GM12875 (cell line): ENCODE data around the gene AP1B1.

Experiments used
- H3K4me3 ChIP-seq: one replicate; pipeline ENCODE4 v1.5.1; 2011; ENCODE audit warnings: low read depth, low read length, control low read depth
- TF ChIP-seq, protein P1 (sequence below): IDR thresholded peaks from 2 replicates; pipeline ENCODE4 v1.5.1; 2011; ENCODE audit warnings: low read depth, mild to moderate bottlenecking, control low read depth, inconsistent platforms, low read length, moderate library complexity, borderline replicate concordance; ENCODE audit not compliant: insufficient read depth

AP1B1 gene

DNA sequence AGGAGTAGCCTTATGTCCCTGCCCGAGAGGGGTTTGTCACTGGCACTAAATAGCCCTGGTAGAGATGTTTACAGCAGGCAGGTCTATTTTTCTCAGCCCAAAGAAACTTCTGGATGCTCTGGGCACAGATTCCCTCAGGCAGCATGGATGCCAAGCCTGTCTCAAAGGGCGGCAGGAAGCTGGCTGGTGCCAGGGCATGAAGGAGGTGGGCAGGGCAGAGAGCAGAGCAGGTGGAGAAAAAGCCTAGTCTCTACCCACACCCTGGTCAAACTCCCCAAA is 86.0 kb downstream of the AP1B1 start:
- TF ChIP-seq, protein P1, sequence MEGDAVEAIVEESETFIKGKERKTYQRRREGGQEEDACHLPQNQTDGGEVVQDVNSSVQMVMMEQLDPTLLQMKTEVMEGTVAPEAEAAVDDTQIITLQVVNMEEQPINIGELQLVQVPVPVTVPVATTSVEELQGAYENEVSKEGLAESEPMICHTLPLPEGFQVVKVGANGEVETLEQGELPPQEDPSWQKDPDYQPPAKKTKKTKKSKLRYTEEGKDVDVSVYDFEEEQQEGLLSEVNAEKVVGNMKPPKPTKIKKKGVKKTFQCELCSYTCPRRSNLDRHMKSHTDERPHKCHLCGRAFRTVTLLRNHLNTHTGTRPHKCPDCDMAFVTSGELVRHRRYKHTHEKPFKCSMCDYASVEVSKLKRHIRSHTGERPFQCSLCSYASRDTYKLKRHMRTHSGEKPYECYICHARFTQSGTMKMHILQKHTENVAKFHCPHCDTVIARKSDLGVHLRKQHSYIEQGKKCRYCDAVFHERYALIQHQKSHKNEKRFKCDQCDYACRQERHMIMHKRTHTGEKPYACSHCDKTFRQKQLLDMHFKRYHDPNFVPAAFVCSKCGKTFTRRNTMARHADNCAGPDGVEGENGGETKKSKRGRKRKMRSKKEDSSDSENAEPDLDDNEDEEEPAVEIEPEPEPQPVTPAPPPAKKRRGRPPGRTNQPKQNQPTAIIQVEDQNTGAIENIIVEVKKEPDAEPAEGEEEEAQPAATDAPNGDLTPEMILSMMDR: no peak
- no peak overlapping the region for H3K4me3 ChIP-seq

DNA sequence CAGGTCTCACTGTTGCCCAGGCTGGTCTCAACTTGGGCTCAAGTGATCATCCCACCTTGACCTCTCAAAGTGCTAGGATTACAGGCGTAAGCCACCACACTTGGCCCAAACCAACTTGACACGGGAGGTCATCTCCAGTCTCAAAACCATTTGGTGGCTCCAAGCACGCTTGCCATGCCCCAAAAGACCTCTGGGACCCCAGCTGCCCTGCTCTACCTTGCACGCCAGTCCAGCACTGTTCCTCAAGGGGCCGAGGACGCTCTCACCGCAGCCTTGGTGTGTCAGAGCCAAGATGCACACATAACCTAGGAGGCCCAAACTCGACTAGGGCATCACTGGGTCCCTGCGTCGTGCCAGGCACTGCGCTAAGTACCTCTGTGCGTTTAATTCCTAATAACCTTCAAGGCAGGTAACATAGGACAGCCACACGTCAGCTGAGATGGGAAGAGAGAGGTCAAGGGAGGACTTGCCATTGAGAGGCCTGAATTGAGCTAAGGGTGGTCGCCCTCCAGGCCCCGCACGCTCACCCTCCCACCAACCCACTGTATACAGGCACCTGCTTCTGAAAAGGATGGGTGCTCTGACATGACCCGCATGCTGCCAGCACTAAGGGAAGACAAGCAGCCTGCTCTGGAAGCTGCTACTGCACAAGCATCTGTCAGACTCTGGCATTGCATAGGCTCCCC is 86.5 kb downstream of the AP1B1 start:
- TF ChIP-seq, protein P1: no peak
- no peak overlapping the region for H3K4me3 ChIP-seq

DNA sequence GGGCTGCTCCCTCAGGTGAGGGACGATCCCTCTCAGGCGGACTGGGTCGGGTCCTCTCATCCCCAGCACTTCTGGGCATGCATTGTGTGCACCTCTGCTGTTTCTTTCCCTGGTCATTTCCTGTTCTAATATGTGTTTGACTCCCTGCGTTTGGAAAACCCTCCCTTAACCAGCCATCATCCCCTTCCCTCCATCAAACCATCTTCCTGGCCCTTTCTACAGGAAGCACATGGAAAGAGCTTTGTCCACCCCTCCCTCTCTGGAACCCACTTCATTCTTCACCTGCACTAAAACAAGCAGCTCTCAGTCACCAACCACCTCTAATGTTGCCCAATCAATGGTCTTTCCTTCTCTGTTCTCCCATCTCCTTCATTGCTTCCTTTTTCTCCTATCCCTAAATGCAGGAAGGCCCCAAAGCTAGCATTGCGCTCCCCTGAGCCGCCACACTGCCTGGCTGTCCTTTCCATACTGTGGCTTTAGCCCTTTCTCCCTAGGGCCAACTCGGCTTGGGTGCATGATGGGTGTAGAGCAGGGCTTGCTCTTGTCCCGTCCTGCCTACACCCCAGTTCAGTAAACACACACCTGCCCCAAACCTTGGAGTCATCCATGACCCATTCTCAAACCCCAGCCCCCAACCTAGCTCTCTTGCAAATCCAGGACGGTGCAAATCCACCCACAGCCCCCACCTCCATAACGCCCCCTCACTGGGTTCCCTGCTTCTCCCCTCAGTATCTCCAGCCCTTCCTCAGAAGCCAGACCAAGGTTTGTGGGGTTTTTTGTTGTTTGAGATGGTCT is 87.4 kb downstream of the AP1B1 start:
- TF ChIP-seq, protein P1: no peak
- H3K4me3 ChIP-seq: no peak overlapping the region

DNA sequence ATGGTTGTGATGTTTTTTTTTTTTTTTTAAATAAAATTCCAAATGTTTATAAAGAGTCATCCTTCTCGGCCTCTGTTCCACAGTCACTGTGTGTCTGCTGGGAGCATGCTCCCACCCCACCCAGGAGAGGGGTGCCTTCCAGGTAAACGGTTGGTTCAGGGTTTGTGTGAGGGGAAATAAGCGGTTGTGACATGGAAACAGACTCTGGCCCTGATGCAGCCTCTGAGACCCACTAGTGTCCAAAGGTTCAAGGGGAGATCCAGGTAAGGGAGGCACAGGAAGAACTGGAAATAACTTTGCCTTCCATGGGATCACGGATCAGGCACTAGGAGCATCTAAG is 87.9 kb downstream of the AP1B1 start:
- H3K4me3 ChIP-seq: no peak overlapping the region
- TF ChIP-seq, protein P1: no peak

DNA sequence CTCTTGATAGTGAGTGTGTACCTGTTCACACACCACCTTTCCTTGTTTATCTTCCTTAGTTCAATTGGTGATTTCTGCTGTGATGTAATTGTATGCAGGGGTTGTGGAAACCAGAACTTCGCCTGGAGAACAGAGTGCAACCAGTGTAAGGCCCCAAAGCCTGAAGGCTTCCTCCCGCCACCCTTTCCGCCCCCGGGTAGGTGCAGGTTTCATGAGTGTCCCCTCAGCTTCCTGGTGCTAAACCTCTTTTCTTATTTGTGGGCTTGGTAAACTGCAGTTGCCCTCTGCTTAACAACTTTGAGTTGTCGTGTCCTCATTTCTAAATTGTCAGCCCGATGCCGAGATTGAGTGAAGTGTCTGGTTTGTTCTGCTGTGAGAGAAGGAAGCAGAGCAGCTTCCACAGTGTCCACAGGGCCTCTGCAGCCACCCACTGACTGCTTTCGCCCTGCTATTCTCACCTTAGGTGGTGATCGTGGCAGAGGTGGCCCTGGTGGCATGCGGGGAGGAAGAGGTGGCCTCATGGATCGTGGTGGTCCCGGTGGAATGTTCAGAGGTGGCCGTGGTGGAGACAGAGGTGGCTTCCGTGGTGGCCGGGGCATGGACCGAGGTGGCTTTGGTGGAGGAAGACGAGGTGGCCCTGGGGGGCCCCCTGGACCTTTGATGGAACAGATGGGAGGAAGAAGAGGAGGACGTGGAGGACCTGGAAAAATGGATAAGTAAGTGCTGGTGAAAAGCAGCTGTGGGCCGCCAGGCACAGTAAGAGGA is 89.1 kb downstream of the AP1B1 start:
- H3K4me3 ChIP-seq: no peak overlapping the region
- TF ChIP-seq, protein P1: no peak

DNA sequence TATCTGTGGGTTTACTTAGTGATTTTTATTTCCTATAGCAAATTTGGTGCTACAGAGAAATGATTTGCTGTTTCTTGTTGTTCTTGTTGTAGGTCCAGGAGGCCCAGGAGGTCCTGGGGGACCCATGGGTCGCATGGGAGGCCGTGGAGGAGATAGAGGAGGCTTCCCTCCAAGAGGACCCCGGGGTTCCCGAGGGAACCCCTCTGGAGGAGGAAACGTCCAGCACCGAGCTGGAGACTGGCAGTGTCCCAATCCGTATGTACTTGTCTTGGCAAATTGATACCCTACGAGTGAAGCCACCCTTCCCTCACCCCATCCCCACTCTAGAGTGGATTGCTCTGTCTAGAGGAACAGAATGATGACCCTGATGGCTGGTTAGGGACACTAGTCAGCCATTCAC is 89.7 kb downstream of the AP1B1 start:
- no peak overlapping the region for H3K4me3 ChIP-seq
- TF ChIP-seq, protein P1: no peak
